RPMI8226 (cell line): ENCODE measurements around the gene CPLX1.

Experiments used
- DNase-seq: peaks from one replicate; pipeline ENCODE4 v3.0.0-alpha.2; 2015

Gene CPLX1

DNA sequence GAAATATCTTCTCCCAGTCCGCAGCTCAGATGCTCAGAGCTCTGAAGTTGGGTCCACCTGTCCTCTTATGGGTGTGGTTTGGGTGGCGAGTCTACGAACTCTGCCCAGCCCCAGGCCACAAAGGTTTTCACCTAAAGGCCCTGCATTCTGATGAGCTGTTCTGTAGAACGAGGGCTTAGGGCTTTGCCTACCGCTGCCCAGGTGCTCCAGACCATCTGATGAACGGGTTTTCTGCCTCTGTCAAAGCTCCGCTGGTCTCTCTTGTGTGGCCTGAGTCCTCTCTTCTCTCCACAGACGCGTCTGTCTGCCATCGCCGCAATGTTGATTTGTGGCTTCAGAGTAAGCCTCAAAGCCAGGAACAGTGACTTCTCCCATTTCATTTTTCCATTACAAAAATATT is 28.4 kb upstream of the CPLX1 start:
- DNase-seq = no peak

DNA sequence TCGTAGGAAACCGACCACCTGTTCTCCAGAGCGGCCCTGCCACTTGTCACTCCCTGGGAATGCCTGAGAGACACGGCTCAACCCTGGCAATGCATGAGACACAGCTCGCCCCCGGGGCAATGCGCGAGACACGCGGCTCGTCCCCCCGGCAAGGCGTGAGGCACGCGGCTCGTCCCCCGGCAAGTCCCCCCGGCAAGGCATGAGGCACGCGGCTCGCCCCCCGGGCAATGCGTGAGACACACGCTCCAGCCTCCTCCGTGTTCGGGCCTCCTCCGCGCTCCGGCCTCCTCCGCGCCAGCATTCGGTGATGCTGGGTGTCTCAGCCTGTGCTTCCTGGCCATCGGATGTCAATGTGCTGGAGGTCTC is 27.5 kb upstream of the CPLX1 start:
- DNase-seq = no peak

DNA sequence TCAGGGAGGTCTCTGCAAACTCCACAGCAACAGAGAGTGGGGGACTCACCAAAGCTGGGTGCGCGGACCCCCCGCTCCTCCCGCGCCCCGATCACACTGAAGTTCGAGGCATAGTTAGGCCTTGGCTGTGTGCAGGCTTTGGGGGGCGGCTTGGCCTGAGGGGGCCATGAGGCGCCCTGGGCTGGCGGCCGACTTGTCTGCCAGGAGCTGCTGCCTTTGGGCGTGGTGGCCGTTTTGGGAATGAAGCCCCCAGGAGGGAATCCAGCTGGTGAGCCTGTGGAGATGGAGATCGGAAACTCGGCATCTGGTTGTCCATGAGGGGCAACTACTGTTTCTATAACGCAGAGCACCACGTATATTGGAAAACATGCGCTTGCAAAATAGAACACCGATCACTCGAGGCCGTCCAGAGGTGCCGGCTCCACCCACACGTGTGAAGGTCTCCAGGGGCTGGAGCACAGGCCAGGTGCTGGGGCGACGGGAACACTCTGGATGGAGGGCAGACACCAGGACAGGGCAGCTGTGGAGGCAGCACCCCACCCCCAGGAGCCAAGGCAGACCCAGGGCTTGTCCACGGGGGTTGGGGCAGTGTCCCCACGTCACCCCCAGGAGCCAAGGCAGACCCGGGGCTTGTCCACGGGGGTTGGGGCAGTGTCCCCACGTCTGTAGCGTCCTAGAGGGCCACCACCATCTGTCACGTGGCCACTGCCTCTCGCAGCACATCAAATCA is 25.9 kb upstream of the CPLX1 start:
- no peak for DNase-seq

DNA sequence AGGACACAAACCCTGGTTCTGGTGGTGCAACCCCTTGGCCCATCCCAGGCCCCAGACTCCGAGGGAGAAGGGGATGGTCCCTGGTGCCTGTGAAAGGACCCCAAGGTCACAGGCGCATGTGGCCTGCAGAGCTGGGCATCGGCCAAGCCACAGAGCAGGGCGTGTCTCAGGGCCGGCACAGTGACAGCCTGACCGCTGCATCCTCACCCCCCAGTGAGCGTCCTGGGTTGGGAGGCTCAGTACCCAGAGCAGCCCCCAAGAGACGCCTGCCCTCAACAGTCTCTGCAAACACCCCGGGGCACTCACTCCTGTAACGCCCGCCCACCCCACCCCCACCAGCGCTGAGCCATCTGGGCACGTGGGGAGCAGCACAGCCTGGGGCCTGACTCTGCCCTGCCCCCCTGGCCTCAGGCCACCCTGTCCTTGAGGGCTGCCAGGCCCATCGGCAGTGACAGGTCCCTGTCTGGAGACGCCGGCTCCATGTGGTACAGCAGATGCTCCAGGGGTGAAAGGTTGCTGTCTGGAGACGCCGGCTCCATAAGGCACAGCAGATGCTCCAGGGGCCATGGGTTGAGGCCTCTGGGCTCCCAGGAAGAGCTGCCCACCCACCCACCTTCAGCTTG is 24.5 kb upstream of the CPLX1 start:
- no peak for DNase-seq

DNA sequence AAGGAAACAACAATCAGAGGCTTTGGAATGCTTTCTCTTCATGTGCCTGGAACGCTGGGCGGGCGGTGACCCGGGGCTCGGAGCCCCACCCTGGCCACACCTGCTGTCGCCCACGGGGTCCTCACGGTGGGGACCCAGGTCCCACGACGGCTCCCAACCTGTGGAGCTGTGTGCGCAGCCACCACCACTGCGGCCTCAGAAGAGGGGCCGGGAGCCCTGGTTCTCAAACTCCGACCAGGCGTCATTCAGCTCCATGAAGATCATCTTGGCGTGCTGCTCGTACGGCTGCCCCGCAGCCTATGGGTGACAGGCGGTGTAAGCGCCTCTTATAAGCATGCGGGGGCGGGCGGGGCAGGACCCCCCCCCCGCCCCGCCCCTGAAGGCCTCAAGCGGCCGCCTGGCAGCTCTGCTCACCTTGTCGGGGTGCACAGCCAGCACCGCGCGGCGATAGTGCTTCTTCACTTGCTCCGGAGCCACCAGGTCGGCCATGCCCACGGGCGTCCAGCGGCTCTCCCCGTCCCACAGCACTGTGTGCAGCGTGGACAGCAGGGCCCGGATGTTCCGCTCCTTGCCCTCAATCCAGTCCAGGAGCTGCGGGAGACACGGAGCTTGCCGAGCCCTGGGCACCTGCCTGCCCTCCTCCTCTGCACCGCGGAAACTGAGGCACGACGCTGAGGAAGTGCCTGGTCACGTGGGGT is 23.7 kb upstream of the CPLX1 start:
- DNase-seq = no peak

DNA sequence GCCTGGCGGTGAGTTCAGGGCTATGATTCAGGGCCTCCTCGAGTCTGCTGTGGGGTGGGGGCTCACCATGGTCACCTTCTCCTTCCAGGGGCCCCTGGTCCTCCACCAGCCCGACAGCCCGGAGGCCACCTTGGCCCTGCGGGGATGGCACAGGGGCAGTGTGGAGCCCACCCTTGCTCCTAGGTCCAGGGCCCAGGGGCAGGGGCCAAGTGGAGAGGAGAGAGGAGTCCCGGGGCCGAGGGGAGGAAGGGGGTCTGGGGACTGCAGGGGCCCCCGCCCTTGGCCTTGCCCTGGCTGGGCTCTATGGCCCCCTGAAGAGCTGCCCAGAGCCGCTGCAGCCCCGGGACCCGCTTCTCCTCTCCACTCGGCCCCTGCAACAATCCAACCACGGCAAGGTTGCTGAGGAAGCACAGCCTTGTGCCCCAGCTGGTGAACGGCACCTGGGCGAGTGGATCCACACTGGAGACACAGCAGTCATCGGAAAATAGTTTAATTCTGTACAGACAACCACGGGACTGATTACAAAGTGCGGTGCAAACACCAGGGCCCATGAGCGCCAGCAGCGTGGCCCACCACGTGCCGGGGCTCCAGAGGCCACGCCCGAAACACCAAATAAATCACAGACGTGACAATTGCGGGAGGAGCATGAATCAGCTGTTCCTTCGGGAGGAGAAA is 23.0 kb upstream of the CPLX1 start:
- no peak for DNase-seq

DNA sequence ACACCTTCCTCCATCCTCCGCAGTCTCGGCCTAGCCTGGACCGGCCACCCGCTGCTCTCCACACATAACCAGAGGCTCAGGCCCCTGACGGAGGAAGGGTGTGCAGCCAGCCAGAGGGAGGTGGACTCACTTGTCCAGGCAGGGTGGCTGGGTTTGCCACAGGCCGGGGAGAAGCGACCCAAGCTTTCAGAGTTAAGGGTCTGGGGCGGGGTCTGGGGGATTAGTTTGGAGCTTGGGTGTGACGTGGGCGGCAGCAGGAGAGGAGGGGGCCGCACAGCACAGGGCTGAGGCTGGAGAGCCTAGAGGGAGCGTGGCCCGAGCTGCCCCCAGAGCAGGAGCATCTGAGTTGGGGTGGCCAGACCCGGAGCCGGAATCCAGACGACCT is 22.4 kb upstream of the CPLX1 start:
- no peak for DNase-seq

DNA sequence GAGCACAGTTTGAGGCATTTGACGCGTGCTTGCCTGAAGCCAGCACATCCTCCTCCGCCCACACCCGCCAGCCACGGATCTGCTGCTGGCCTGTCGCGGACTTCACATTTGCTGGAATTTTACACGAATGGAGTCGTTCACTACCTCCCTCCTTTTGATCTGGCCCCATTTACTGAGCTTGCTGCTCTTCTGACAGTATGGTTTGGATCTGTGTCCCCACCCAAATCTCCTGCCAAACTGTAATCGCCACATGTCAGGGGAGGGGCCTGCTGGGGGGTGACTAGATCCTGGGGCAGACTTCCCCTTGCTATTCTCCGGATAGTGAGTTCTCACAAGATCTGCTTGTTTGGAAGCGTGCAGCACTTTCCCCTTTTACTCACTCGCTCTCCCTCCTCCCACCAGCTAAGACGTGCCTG is 19.9 kb upstream of the CPLX1 start:
- DNase-seq = no peak

DNA sequence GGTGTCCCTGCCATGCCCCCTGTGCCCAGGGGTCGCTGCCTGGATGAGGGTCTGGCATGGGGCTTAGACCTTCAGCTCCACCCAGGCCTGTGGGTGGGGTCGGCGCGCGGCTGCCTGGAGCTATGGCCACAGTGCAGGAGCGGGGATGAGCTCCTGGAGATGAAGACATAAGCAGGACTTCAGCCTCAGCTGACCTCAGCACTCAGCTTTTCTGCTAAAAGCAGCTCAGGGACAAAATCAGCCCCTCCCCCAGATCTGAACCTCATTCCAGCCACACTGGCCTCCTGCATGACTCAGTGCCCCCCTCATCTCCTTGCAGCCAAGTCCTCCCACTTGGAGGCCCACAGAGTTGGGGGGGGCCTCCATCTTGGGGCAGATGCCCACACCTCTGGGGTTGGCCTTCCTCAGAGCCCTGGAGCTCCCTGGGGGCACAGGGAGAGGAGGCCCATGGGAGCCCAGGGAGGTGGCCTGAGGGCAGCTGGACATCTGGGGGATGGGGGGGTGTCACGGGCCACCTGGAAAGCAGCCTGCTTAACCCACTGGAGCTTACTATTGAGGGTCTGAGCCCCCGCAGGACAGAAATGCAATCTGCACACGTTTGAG is 19.4 kb upstream of the CPLX1 start:
- no peak for DNase-seq

DNA sequence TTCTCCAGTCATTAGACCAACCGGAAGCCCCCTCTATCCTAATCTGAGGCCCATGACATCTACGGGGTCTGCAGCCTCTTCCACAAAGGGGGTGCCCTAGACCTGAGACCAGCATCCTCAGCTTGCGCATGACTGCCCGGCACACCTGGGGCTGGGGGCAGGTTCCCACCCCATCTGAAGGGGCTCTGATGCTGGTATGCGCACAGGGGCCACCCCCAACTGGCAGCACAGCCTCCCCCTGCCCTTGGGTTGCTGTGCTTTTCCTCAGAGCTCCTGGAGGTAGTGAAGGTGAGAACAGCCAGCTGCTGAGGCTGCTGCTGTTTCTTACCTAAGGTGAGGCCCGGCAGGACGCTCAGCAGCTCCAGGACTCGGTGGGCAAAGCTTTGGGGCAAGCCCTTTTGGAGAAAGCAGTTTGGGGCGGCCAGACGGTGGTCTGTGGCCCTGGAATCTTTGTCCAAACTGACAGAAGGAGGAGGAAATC is 18.9 kb upstream of the CPLX1 start:
- DNase-seq = no peak

DNA sequence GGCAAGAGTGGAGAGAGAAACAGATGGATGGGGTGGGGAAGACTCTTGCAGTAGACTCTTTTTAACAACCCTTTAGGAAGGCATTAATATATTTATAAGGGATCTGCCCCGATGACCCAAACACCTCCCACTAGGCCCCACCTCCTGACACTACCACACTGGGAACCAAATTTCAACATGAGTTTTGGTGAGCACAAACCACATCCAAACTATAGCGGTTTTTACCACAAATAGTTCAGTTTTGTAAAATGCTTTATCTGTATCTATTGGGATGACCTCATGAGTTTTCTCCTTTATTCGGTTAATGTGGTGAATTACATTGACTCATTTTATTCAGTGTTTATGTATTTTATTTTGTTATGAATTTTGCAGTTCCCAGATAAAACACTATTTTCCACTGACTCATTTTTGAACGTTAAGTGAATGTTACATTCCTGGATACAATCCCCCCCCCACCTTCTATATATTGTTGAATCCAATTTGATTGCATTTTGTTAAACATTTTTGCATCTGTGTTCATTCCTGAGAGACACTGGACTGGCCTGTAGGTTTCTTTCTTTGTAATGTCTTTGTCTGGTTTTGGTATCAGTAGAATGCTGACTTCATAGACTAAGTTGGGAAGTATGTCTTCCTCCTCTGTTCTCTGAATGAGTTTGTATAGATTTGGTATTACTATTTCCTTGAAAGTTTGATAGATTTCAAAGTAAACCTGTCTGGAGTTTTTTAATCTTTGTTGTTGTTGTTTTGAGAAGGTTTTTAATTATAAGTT is 13.9 kb upstream of the CPLX1 start:
- no peak for DNase-seq

DNA sequence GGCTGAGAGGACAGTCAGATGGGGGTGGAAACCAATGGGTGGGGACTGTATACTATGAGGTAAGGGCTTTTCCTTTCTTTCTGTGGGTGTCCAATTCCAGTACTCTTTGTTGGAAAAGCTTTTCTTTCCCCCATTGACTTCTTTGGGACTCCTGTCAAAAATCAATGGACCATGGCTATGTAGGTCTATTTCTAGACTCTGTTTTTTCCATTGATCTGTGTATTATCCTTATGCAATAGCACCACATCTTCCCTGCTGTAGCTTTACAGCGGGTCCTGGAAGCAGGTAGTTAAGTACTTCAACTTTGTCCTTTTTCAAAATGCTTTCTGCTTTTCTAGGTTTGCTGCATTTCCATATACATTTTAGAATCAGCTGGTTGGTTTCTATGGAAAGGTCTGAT is 11.8 kb upstream of the CPLX1 start:
- DNase-seq = no peak

DNA sequence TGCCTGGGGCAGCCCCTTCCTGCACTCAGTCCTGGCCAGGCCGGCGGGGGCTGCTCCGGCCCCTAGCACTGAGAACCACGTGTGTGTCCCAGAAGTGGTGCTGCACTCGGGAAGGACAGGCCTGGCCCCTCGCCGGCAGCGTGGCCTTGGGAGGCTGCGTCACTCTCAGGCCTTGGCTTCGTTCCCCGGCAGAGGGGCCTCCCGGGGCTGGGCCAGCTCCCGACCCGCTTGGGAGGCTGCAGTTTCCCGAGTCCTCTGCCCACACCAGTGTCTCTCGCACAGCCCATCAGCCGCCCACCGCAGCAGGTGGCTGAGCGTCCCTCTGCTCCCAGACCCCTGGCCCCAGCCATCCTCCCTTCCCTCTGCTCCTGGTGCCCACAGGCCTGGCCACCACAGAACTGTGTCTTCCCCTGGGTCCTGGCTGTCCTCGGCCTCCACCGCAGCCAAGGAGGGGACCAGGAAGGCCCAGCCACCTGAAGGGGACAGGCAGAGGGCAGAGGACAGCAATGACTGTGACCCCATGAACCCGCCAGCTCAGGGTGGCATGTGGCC is 10.9 kb upstream of the CPLX1 start:
- no peak for DNase-seq

DNA sequence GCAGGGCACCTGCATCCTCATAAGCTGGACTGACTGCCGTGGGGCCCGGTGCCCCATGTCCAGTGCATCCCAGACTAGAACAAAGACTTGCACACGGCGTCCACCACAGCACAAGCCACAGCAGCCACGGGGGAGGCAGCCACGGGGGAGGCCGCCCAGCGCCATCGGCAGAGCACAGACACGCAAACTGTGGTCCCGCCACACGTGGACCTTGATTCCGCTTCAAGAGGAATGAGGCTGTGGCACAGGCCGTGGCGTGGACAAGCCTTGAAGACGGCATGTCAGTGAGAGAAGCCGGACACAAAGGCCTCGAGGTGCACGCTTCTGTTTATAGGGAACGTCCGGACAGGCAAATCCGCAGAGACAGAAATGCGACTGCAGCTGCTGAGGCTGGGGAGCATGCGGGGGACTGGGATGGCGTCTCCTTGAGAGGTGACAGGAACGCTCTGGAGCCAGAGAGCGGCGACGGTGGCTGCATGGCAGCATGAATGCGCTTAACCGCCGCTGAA is 10.1 kb upstream of the CPLX1 start:
- no peak for DNase-seq

DNA sequence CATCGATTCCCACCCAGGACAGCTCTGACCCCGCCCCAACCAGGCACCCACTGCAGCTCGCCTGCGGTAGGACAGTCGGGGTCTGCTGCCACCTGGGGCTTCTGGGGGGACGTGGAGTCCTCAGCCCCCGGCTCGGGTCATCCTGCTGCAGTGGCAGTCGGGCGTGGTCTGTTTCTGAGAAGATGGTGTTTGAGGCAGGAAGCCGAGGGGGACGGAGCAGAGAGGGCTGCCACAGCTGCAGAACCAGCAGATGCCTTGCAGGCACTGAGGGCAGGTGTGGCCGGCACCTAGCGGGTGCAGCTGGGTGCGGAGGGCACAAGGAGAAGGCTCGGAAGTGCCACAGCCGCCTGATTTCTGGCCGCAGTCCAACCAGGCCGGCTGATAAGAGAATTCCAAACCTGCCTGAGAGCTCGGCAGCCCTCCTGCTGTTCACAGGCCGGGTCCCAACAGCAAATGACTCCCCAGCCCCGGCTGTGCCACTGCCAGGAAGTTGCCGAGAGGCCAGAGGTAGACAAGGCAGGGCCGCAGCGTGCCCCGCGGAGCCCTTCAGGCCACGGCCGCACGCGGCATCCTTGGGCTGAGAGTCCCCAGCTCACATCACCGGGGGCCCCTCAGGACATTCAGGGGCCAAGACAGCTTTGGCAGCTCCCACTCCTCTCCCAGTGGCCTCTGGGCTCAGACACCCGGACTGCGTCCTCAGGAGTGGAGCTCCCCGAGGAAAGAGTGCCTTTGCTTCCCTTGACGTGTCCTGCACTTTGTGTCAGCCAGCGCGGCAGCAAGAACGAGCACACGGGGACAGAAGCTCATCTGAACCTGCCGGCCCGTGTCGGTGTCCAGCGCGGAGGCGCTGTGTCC is 9.4 kb upstream of the CPLX1 start:
- peak; percentile 75 for DNase-seq

DNA sequence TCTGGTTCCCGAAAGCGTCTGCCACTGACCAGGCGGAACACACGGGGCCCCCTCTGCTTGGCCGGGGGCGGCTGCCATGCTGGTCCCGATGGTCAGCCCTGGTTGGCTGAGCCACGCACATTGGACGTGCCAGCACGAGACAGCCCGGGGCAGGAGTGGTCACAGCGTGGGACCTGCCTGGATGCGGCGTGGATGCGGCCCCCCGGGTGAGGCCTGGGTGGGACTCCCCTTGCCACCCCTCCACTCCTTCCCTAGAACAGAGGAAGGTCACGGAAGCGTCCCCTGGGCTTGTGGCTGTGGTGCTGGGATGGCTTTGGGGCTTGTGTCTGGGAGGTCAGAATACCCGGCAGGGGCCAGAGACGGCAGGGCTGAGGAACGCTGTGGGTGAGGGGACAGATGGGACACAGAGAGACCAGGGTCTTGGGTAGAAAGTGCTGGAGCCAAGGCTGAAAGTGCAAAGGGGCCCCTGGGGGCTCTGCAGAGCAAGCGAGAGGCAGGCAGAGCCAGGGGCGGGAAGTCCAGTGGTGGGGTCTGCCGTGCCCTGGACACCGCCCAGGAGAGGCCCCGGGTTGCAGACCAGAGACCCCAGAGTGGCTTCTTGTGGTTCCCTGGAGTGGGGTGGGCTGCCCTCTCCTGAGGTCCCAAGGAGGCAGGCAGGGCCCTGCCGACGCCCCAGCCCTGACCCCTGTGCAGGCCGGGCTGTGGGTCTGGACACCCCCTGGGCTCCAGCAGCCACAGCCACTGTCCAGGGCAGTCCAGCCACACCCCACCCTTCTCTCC is 8.6 kb upstream of the CPLX1 start:
- no peak for DNase-seq

DNA sequence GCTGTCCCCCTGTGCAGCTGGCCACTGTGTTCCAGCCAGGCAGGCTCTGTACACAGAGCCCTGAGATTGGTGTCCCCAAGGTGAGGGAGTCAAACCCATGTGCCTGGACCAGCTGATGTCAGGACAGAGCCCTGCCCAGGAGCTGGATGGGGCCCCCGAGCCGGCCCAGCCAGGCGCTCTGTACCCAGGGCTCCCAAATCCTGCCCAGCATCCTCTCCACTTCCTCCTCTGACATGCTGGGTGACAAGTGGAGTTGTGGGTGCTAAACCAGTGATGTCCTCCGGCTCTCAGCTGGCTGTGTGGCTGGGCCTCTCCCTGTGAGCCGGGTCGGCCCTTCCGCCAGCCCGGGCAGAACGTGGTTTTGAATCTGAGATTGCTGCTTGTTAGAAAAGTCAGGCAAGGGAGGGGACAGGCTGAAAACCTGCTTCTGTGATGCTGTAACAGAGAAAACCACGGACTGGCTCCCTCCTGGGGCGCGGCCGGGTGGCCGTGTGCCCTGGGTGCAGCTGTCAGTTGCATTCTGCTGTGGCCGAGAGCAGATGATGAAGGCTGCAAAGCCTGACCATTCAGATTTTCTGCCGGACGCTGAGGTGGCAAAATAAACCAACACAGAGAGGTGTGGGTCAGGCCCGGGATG is 7.9 kb upstream of the CPLX1 start:
- no peak for DNase-seq

DNA sequence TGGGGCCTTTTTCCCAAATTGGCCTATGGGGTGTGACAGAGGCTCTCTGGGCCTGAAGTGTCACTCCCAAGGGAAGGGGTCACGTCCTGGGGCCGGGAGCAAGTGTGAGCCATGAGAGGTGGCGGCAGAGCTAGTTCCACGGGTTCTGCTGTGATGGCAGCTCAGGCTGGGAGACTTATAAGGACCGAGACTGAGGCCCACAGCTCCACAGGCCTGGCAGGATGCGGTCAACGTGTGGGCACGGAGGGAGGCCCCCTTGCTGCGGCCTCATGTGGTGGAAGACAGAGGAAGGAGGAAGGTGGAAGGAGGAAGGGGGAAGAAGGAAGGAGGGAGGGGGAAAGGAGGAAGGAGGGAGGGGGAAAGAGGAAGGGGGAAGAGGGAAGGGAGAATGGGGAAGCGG is 7.2 kb upstream of the CPLX1 start:
- DNase-seq = no peak

DNA sequence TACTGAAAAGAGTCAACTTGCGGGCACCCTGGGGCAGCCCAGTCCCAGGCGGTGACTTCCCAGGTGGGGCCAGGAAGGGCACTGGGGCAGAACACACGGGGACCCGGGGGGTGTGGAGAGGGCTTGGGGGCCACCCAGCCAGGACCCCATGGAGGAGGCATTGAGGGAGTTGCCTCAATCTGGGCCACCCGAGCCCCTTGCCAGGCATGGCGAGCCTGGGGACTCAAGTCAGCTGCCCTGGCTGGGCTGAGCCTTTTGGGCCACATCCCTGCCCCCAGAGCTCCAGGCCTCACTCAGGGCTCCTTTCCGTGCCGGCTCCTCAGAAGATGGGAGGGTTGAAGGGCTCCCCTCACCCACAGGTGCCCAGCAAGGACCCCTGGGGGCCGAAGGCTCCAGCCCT is 6.6 kb upstream of the CPLX1 start:
- no peak for DNase-seq

DNA sequence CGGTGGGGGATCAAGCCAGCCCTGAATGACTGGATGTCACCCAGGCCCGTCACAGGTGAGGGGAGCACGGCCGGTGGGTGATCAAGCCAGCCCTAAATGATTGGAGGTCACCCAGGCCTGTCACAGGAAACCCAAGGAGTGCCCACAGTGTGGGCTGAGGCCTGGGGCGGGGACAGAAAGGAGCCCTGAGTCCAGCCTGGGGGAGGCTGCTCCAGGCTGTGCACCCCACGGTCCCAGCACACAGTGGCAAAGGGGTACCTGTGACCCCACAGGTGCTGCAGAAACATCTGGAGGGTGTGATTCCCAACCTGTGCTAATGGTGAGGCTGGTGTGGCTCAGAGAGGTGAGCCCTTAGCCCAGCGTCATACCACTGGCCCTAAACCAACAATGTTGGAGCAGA is 6.2 kb upstream of the CPLX1 start:
- no peak for DNase-seq
